Thoracic aorta (tissue), 2 donors: Measurements from ENCODE around the gene NPTXR. TPM values are rescaled to one million over a fixed set of nuclear protein-coding genes. Genes with fewer than 3 reads are reported as not detected.

ENCODE experiments used
- ATAC-seq: fragments of 150-250 bp; one replicate; pipeline ENCODE4 v1.8.0; 2017; ENCODE audit warnings: low read depth; ENCODE audit not compliant: insufficient number of reproducible peaks, low FRiP score
- DNase-seq: peaks from one replicate; pipeline ENCODE4 v3.0.0-alpha.2; 2020; ENCODE audit warnings: low spot score
- H3K27ac ChIP-seq, 2 donors: fragments of 200-600 bp; sonication (generic); 1 replicate in 1 of 2; 2 replicates in 1 of 2; pipeline ENCODE4 v1.5.1; 2016; ENCODE audit warnings: mild to moderate bottlenecking in 2 of 2, moderate library complexity in 2 of 2
- H3K27me3 ChIP-seq: fragments of 200-600 bp; sonication (generic); replicated peaks from 2 replicates; pipeline ENCODE4 v1.6.0; 2016; ENCODE audit warnings: mild to moderate bottlenecking; ENCODE audit not compliant: insufficient read depth
- H3K36me3 ChIP-seq: fragments of 200-600 bp; sonication (generic); one replicate; pipeline ENCODE4 v1.5.1; 2016
- H3K4me1 ChIP-seq, 2 donors: fragments of 200-600 bp; sonication (generic); 1 replicate in 1 of 2; 2 replicates in 1 of 2; pipeline versions ENCODE4 v1.5.1 to v1.6.0; 2016; ENCODE audit warnings: low read depth in 2 of 2, mild to moderate bottlenecking in 1 of 2; ENCODE audit not compliant: control insufficient read depth in 1 of 2
- H3K4me3 ChIP-seq: fragments of 200-600 bp; sonication (generic); 2 replicates; pipeline ENCODE4 v1.5.1; 2016; ENCODE audit warnings: mild to moderate bottlenecking
- H3K9me3 ChIP-seq: fragments of 200-600 bp; sonication (generic); 2 replicates; pipeline ENCODE4 v1.5.1; 2016
- total RNA-seq, 2 donors: library from RNA; depleted of rRNA; stranded (reverse); fragments of >200 nt; gene quantifications; one replicate each; pipeline versions ENCODE4 v1.1.0 to v1.2.3, GENCODE V29; 2016
- TF ChIP-seq, protein P1 (sequence below): fragments of 200-600 bp; sonication (generic); IDR thresholded peaks from one replicate; pipeline ENCODE4 v1.5.1; 2019; ENCODE audit warnings: antibody characterized with exemption

NPTXR gene
- total RNA-seq, 2 donors from 2014 or later = 29.3 to 50.8 TPM

DNA sequence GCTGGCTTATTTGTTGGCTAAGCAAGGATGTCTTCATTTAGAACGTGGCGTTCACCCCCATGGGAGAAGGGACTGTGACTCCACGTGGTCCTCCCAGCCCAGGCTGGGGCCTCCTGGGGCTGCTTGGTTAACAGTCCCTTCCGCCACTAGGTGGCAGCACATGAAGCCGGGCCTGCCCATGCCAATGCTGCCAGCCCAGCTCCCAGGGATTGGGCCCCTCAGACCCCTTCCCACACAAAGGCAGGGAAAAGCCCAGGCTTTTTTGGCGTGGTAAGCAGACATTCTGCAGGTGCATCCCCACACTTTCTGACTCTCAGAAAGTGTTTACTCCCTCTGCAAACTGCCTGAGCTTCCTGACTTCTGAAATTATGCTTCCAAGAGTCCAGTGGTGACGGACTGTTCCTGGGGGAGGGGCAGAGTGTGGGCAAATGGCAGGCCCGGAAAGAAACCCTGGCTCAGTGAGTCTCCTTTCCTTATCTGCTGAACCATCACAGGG, 25.1 kb upstream of the NPTXR start:
- H3K36me3 ChIP-seq = peaks cover 22% of the 10 kb centered on the region
- peak; percentile 38 for DNase-seq

DNA sequence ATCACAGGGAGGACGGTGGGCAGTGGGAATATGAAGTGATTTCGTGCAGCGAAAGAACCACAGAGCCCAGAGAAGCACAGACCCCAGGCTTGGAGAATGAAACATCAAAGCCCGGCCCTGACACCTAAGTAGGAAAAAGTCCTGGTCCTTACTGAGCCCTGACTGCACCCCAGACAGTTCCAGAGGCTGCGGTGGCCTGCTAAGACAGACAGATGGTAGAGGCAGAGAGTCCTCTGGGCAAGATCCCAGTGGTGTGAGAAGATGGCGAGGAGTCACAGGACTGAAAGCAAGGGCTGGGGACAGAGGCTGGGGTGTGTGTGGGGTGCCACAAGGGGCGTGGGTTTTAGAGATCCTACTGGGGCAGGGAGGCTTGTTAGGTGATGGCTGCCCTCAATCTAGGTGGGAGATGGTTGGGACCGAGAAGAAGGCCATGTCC, 24.5 kb upstream of the NPTXR start:
- Histone ChIP-seq H3K27me3 (no peaks in the 10 kb centered on the region), H3K4me3 (no peak overlapping the region), H3K4me1 (peaks cover 34 to 68% of the 10 kb centered on the region in 2 donors), H3K27ac (no peak overlapping the region), H3K9me3 (no peaks in the 10 kb centered on the region), H3K36me3 (peaks cover 22% of the 10 kb centered on the region)
- TF ChIP-seq, protein P1, sequence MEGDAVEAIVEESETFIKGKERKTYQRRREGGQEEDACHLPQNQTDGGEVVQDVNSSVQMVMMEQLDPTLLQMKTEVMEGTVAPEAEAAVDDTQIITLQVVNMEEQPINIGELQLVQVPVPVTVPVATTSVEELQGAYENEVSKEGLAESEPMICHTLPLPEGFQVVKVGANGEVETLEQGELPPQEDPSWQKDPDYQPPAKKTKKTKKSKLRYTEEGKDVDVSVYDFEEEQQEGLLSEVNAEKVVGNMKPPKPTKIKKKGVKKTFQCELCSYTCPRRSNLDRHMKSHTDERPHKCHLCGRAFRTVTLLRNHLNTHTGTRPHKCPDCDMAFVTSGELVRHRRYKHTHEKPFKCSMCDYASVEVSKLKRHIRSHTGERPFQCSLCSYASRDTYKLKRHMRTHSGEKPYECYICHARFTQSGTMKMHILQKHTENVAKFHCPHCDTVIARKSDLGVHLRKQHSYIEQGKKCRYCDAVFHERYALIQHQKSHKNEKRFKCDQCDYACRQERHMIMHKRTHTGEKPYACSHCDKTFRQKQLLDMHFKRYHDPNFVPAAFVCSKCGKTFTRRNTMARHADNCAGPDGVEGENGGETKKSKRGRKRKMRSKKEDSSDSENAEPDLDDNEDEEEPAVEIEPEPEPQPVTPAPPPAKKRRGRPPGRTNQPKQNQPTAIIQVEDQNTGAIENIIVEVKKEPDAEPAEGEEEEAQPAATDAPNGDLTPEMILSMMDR = no peak
- DNase-seq (no peak), ATAC-seq (no peak)

More for the DNA sequence above, 25.1 kb upstream of the NPTXR start:
- no peak overlapping the region for H3K27ac ChIP-seq
- TF ChIP-seq, protein P1 = peak; percentile 87
- H3K27me3 ChIP-seq = no peaks in the 10 kb centered on the region
- ATAC-seq = no peak
- no peaks in the 10 kb centered on the region for H3K9me3 ChIP-seq
- H3K4me1 ChIP-seq = peaks cover 34 to 68% of the 10 kb centered on the region in 2 donors
- H3K4me3 ChIP-seq = no peak overlapping the region

DNA sequence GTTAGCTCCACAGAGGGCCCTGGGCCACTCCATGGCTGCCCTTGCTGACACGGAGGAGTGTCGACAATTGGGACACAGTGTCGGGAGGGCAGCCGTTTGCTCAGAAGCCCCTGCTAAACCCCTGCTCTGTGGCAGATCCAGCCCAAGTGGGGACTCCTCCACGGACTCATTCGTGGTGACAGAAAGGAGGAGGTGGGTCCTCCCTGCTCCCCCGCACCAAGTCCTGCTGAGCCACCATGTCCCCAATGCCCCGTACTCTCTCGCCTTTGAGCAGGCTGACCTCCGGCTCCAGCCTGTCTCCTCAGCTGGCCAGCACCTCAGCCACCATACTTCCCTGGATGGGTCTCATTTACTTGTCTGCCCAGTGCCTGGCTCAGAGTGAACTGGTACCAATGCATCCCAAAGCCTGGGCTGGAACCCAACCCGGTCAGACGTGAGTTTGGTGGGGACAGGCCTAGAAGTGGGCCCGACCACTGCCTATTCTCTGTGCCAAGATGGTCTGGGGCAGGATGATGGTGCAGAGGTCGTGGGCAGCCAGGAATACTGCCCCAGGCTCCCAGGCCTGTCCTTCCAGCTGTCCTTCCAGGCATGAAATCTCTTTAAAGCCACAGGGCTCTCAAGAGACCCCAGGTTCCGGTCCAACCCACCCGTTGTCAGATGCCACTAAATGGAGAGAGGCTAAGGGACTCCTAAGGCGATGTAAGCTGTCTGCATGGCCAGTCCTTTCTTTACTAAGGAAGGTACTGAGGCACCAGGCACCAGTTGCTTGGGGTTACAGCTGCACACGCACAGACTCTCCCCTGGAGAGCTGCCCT, 23.9 kb upstream of the NPTXR start:
- H3K27ac ChIP-seq = no peak overlapping the region
- TF ChIP-seq, protein P1 = no peak
- H3K4me3 ChIP-seq = no peak overlapping the region
- peaks cover 22% of the 10 kb centered on the region for H3K36me3 ChIP-seq
- no peak for ATAC-seq
- H3K4me1 ChIP-seq = peaks cover 40 to 72% of the 10 kb centered on the region in 2 donors
- no peaks in the 10 kb centered on the region for H3K9me3 ChIP-seq
- no peak for DNase-seq
- no peaks in the 10 kb centered on the region for H3K27me3 ChIP-seq

GRCh38 chr22:38867124-38867455, 23.3 kb upstream of the NPTXR start:
- H3K27me3 ChIP-seq = no peaks in the 10 kb centered on the region
- H3K36me3 ChIP-seq = peaks cover 22% of the 10 kb centered on the region
- no peak overlapping the region for H3K27ac ChIP-seq
- no peak for ATAC-seq
- no peaks in the 10 kb centered on the region for H3K9me3 ChIP-seq
- H3K4me1 ChIP-seq = peaks cover 43 to 78% of the 10 kb centered on the region in 2 donors
- no peak for DNase-seq
- TF ChIP-seq, protein P1 = no peak
- no peak overlapping the region for H3K4me3 ChIP-seq

GRCh38 chr22:38866399-38867123, 22.7 kb upstream of the NPTXR start:
- no peaks in the 10 kb centered on the region for H3K9me3 ChIP-seq
- peaks cover 22% of the 10 kb centered on the region for H3K36me3 ChIP-seq
- H3K4me3 ChIP-seq = no peak overlapping the region
- DNase-seq = no peak
- no peaks in the 10 kb centered on the region for H3K27me3 ChIP-seq
- TF ChIP-seq, protein P1 = no peak
- H3K4me1 ChIP-seq = peaks cover 43 to 81% of the 10 kb centered on the region in 2 donors
- ATAC-seq = no peak
- H3K27ac ChIP-seq = no peak overlapping the region
